ENCODE results near the gene DEPP1. TPM values are rescaled to one million over a fixed set of nuclear protein-coding genes. Genes with fewer than 3 reads are reported as not detected.
A peak's percentile ranks its signal among the peaks of the same experiment; 100 is the strongest.

The DEPP1 gene
- total and polyA plus RNA-seq, 4 donors = 10.7 to 79.3 (median 33.5) TPM

- Histone ChIP-seq H3K9ac (ENCODE audit: low read depth in 1 of 2, low read length in 2 of 2) (no peak overlapping the region), H3K4me1 (ENCODE audit: control insufficient read depth in 4 of 4, insufficient read depth in 4 of 4, low read length in 3 of 4) (peaks cover 3 to 6% (median 4%) of the 10 kb centered on the region in 4 donors), H3K36me3 (ENCODE audit: control insufficient read depth in 4 of 4, insufficient read depth in 3 of 4, low read depth in 1 of 4, low read length in 3 of 4) (no peaks in the 10 kb centered on the region), H3K9me3 (ENCODE audit: control insufficient read depth in 4 of 4, low read length in 3 of 4) (no peaks in the 10 kb centered on the region), H3K27me3 (ENCODE audit: control insufficient read depth in 4 of 4, insufficient read depth in 4 of 4, low read length in 3 of 4) (no peaks in the 10 kb centered on the region), H3K27ac (ENCODE audit: low read depth in 1 of 2, low read length in 2 of 2) (no peak overlapping the region), H3K4me3 (ENCODE audit: low read depth in 1 of 3, low read length in 3 of 3) (no peak overlapping the region)
- TF ChIP-seq SP1 (IDR thresholded peaks at IDR 0.05) (no peak), HNF4A (conservative IDR thresholded peaks at IDR 0.05) (no peak), YY1 (IDR thresholded peaks at IDR 0.05) (no peak), TAF1 (conservative IDR thresholded peaks at IDR 0.05) (no peak), FOXA2 (IDR thresholded peaks at IDR 0.05) (no peak), JUND (IDR thresholded peaks at IDR 0.05) (no peak), FOXA1 (IDR thresholded peaks at IDR 0.05) (no peak), CTCF (IDR thresholded peaks at IDR 0.05; ENCODE audit: low read depth, low read length, missing input control) (no peak), RXRA (IDR thresholded peaks at IDR 0.05) (no peak), HNF4G (IDR thresholded peaks at IDR 0.05) (no peak), EGR1 (IDR thresholded peaks at IDR 0.05; ENCODE audit: low read depth in 2 of 2) (no peak), GABPA (IDR thresholded peaks at IDR 0.05 in 1 of 2, conservative IDR thresholded peaks at IDR 0.05 in 1 of 2) (no peak), RAD21 (IDR thresholded peaks at IDR 0.05) (no peak), NR2F2 (IDR thresholded peaks at IDR 0.05) (no peak)
- TF ChIP-seq, protein P1, sequence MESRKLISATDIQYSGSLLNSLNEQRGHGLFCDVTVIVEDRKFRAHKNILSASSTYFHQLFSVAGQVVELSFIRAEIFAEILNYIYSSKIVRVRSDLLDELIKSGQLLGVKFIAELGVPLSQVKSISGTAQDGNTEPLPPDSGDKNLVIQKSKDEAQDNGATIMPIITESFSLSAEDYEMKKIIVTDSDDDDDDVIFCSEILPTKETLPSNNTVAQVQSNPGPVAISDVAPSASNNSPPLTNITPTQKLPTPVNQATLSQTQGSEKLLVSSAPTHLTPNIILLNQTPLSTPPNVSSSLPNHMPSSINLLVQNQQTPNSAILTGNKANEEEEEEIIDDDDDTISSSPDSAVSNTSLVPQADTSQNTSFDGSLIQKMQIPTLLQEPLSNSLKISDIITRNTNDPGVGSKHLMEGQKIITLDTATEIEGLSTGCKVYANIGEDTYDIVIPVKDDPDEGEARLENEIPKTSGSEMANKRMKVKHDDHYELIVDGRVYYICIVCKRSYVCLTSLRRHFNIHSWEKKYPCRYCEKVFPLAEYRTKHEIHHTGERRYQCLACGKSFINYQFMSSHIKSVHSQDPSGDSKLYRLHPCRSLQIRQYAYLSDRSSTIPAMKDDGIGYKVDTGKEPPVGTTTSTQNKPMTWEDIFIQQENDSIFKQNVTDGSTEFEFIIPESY (IDR thresholded peaks at IDR 0.05) = no peak
- TF ChIP-seq, protein P2, sequence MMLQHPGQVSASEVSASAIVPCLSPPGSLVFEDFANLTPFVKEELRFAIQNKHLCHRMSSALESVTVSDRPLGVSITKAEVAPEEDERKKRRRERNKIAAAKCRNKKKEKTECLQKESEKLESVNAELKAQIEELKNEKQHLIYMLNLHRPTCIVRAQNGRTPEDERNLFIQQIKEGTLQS (IDR thresholded peaks at IDR 0.05) = no peak
- TF ChIP-seq, protein P3, sequence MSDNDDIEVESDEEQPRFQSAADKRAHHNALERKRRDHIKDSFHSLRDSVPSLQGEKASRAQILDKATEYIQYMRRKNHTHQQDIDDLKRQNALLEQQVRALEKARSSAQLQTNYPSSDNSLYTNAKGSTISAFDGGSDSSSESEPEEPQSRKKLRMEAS (IDR thresholded peaks at IDR 0.05) = no peak
- TF ChIP-seq, protein P4, sequence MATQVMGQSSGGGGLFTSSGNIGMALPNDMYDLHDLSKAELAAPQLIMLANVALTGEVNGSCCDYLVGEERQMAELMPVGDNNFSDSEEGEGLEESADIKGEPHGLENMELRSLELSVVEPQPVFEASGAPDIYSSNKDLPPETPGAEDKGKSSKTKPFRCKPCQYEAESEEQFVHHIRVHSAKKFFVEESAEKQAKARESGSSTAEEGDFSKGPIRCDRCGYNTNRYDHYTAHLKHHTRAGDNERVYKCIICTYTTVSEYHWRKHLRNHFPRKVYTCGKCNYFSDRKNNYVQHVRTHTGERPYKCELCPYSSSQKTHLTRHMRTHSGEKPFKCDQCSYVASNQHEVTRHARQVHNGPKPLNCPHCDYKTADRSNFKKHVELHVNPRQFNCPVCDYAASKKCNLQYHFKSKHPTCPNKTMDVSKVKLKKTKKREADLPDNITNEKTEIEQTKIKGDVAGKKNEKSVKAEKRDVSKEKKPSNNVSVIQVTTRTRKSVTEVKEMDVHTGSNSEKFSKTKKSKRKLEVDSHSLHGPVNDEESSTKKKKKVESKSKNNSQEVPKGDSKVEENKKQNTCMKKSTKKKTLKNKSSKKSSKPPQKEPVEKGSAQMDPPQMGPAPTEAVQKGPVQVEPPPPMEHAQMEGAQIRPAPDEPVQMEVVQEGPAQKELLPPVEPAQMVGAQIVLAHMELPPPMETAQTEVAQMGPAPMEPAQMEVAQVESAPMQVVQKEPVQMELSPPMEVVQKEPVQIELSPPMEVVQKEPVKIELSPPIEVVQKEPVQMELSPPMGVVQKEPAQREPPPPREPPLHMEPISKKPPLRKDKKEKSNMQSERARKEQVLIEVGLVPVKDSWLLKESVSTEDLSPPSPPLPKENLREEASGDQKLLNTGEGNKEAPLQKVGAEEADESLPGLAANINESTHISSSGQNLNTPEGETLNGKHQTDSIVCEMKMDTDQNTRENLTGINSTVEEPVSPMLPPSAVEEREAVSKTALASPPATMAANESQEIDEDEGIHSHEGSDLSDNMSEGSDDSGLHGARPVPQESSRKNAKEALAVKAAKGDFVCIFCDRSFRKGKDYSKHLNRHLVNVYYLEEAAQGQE (IDR thresholded peaks at IDR 0.05) = no peak
- WGBS = 90% methylated on average over 10 of the region's 10 CpGs
- DNase-seq (ENCODE audit: low spot score) = peak; percentile 27
These were observed 46.7 kb downstream of the DEPP1 start for GRCh38 chr10:44931621-44932516.
